ENCODE measurements around the gene ALOXE3. TPM values are rescaled to one million over a fixed set of nuclear protein-coding genes. Genes with fewer than 3 reads are reported as not detected.
A peak's percentile ranks its signal among the peaks of the same experiment; 100 is the strongest.

The ALOXE3 gene
- total and polyA plus RNA-seq, 2 of the 8 experiments (the other 6 are each of a cell fraction or from before 2014, with no cell fraction given) = 0.26 TPM; not detected in 1

DNA sequence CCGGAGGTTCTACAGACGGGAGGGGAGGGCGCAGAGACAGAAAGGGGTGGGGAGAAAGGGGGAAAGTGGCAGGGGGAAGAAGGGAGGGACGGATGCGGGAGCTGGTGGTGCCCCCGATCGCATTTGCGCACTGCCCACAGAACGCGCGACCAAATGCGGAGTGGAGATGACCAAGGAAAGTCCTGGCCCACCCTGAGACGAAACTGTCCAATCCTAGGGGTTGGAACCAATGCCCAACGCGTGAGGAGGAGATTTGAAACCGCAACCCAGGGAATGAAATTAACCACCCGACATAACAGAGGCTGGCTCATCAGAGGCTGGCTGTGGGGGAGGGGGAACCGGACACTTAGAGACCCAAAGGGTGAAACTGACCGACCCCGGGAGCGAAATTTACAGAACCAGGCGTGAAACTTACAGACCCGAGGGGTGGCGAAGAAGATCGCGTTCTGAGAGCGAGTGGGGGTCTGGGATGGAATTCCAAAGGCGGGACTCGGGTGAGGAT lies 4.2 kb upstream of the ALOXE3 start (continued):
- TF ChIP-seq CHD1 (IDR thresholded peaks at IDR 0.05; ENCODE audit: low read depth, low read length) (no peak), CEBPB (IDR thresholded peaks at IDR 0.05; ENCODE audit: low read depth, low read length) (no peak), ASH2L (IDR thresholded peaks at IDR 0.05; ENCODE audit: low read length) (peak; percentile 16), TAF1 (IDR thresholded peaks at IDR 0.05; ENCODE audit: low read depth, low read length) (no peak), MAFK (IDR thresholded peaks at IDR 0.05; ENCODE audit: low read depth, low read length) (no peak), SUZ12 (IDR thresholded peaks at IDR 0.05; ENCODE audit: low read length) (no peak; the same call in 1 of the 2 replicates), POLR2A (IDR thresholded peaks at IDR 0.05; ENCODE audit: control extremely low read depth in 1 of 2, low read depth in 2 of 2, low read length in 2 of 2) (no peak), BCL11A (IDR thresholded peaks at IDR 0.05; ENCODE audit: low read depth in 2 of 2, low read length in 2 of 2) (no peak), RNF2 (IDR thresholded peaks at IDR 0.05; ENCODE audit: borderline replicate concordance, low read depth, low read length, missing control alignments, poor library complexity, severe bottlenecking) (no peak), SP4 (IDR thresholded peaks at IDR 0.05; ENCODE audit: low read length) (no peak)
- TF ChIP-seq, protein P1, sequence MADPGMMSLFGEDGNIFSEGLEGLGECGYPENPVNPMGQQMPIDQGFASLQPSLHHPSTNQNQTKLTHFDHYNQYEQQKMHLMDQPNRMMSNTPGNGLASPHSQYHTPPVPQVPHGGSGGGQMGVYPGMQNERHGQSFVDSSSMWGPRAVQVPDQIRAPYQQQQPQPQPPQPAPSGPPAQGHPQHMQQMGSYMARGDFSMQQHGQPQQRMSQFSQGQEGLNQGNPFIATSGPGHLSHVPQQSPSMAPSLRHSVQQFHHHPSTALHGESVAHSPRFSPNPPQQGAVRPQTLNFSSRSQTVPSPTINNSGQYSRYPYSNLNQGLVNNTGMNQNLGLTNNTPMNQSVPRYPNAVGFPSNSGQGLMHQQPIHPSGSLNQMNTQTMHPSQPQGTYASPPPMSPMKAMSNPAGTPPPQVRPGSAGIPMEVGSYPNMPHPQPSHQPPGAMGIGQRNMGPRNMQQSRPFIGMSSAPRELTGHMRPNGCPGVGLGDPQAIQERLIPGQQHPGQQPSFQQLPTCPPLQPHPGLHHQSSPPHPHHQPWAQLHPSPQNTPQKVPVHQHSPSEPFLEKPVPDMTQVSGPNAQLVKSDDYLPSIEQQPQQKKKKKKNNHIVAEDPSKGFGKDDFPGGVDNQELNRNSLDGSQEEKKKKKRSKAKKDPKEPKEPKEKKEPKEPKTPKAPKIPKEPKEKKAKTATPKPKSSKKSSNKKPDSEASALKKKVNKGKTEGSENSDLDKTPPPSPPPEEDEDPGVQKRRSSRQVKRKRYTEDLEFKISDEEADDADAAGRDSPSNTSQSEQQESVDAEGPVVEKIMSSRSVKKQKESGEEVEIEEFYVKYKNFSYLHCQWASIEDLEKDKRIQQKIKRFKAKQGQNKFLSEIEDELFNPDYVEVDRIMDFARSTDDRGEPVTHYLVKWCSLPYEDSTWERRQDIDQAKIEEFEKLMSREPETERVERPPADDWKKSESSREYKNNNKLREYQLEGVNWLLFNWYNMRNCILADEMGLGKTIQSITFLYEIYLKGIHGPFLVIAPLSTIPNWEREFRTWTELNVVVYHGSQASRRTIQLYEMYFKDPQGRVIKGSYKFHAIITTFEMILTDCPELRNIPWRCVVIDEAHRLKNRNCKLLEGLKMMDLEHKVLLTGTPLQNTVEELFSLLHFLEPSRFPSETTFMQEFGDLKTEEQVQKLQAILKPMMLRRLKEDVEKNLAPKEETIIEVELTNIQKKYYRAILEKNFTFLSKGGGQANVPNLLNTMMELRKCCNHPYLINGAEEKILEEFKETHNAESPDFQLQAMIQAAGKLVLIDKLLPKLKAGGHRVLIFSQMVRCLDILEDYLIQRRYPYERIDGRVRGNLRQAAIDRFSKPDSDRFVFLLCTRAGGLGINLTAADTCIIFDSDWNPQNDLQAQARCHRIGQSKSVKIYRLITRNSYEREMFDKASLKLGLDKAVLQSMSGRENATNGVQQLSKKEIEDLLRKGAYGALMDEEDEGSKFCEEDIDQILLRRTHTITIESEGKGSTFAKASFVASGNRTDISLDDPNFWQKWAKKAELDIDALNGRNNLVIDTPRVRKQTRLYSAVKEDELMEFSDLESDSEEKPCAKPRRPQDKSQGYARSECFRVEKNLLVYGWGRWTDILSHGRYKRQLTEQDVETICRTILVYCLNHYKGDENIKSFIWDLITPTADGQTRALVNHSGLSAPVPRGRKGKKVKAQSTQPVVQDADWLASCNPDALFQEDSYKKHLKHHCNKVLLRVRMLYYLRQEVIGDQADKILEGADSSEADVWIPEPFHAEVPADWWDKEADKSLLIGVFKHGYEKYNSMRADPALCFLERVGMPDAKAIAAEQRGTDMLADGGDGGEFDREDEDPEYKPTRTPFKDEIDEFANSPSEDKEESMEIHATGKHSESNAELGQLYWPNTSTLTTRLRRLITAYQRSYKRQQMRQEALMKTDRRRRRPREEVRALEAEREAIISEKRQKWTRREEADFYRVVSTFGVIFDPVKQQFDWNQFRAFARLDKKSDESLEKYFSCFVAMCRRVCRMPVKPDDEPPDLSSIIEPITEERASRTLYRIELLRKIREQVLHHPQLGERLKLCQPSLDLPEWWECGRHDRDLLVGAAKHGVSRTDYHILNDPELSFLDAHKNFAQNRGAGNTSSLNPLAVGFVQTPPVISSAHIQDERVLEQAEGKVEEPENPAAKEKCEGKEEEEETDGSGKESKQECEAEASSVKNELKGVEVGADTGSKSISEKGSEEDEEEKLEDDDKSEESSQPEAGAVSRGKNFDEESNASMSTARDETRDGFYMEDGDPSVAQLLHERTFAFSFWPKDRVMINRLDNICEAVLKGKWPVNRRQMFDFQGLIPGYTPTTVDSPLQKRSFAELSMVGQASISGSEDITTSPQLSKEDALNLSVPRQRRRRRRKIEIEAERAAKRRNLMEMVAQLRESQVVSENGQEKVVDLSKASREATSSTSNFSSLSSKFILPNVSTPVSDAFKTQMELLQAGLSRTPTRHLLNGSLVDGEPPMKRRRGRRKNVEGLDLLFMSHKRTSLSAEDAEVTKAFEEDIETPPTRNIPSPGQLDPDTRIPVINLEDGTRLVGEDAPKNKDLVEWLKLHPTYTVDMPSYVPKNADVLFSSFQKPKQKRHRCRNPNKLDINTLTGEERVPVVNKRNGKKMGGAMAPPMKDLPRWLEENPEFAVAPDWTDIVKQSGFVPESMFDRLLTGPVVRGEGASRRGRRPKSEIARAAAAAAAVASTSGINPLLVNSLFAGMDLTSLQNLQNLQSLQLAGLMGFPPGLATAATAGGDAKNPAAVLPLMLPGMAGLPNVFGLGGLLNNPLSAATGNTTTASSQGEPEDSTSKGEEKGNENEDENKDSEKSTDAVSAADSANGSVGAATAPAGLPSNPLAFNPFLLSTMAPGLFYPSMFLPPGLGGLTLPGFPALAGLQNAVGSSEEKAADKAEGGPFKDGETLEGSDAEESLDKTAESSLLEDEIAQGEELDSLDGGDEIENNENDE (IDR thresholded peaks at IDR 0.05; ENCODE audit: insufficient replicate concordance, low read length) = no peak
- TF ChIP-seq, protein P2, sequence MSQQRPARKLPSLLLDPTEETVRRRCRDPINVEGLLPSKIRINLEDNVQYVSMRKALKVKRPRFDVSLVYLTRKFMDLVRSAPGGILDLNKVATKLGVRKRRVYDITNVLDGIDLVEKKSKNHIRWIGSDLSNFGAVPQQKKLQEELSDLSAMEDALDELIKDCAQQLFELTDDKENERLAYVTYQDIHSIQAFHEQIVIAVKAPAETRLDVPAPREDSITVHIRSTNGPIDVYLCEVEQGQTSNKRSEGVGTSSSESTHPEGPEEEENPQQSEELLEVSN (IDR thresholded peaks at IDR 0.05) = no peak

All from H1 (cell line).